Activated gamma-delta T cell (primary cell): Measurements from ENCODE around the gene MAP2.

ENCODE experiments used
- DNase-seq: peaks from one replicate; lab custom pipeline; 2025; lab: John Stamatoyannopoulos, UW

MAP2 gene

GRCh38 chr2:209424199-209424701 lies 403 bp downstream of the MAP2 start:
- DNase-seq: peak; percentile 1

DNA sequence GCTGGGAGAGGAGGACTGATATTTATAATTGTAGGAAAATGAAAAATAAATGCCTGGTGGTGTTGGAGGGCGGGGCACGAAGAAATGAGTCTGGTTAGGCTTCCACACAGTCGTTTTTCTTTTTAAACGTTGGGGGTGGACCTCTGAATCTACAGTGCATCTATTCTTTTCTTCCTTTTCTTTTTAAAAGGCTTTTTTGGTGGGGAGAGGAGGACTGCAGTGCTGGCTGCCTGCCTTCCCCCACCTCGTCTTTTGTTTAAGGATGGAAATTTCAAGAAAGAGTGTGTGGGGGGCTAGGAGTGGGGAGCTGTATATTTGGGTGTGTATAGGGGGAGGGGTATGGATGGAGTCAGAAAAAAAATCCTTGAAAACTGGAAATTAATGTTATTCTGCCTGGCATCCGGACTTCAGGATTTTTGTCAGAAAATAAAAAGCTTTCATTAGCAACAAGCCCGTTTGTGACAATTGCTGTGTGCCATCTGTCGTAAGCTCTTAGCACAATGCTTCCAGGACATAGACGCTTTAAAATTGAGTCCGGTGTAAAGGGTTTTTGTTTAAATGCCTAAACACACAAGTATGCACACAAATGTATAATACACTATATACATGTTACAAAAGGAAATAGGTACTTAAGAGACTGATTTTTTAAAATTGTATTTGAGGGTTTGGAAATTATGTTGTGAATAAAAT lies 1.1 kb downstream of the MAP2 start:
- DNase-seq: no peak

- DNase-seq: no peak
Observed at GRCh38 chr2:209425471-209426071, 1.7 kb downstream of the MAP2 start.

- no peak for DNase-seq
Observed at GRCh38 chr2:209426432-209426831, 2.6 kb downstream of the MAP2 start.

DNA sequence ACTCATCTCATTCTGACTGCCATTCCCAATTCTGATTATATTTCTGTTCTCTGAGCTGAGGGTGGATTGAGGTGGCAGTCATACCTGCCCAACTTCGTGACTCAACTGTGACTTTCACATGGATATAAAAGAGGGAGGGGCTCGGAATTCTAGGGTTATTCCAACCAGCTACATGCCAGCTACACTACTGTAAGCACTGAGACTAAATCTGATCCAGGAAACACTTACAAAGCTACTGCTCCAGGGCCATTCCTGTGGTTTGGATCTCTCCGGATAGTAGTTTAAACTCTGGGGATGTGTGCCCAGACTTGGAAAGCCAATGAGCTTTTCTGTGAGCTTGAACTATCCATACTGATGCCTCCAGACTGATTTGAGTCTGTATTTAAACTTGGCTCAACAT lies 7.9 kb downstream of the MAP2 start:
- DNase-seq: no peak

DNA sequence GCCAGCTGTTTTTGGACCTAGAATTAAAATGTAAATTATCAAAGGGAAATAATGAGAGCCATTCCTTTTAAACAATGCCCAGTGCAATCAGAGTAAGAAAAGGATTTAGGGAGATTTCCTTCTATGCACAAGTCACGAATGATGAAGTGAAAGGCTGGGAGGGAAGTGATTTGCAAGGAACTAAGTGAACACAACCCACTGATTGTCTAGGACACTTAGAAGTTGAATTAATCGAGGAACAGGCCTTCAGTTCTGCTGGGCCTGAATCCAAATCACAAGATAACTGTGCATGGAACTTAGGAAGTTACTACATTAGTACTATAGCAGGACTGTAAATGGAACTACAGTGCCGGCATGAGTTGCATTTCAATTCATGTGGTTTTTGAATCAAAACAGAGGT lies 17.7 kb downstream of the MAP2 start:
- DNase-seq: no peak

DNA sequence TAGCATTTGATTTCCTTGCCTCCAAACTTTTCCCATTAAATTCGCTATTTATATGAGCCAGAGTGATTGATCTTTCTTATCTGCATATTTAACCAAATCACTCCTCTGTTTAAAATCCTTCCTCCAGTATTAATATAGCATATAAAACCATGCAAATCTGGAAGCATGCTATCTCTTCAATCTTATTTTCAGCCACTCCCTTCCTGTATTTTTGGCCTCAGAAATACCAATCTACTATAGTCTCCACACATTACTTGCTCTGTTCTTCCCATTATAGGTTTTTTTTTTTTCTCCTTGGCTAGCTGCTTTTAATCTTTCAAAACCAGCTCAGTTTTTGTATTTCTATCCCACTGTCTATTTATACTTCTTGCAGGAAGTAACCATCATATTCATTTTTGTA lies 19.1 kb downstream of the MAP2 start:
- DNase-seq: no peak

DNA sequence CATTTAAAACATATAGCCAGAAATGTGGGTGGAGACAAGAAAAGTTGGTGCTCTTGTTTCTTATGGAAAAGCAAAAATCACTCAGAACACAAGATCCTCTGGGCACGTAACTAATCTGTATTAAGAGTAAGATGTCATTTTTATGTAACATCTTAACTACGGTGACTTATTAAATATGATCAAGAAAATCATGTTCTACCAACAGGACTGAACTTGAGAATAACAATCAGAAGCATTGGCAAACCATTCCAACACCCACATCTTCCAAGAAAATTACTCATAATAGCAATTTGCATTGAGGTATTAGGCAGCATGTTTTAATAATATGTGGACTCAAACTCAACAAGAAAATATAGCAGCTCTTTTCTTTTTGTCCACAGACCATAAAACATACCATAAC lies 21.6 kb downstream of the MAP2 start:
- DNase-seq: no peak

DNA sequence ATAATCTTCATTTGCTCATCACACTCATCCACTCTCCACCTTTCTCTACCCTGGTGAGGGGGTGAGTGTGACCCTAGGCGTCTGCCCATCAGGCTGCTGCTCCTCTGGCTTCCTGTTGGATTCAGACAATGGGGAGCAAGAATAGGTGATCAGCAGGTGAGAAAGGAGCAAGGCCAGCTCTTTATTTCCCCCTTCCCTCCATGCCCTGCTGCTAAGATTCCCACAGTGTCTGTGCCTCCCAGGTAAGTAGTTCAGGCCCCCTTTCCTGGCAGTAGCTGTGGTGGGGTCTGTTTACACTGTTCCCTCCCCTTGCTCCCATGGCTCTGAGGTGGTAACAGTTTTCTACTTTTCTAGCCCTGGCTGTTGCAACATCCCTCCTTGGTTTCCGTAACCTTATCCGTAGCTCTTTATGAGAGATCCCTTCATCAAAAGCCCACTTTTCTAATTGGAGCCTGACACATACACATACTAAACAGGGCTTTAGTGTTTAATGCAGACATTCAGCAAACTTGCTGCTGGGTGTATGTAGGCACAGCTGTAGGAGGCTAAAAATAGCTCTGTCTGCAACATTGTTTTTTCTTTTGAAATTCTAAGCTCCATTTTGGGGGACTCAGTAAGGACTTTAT lies 27.5 kb downstream of the MAP2 start:
- no peak for DNase-seq

DNA sequence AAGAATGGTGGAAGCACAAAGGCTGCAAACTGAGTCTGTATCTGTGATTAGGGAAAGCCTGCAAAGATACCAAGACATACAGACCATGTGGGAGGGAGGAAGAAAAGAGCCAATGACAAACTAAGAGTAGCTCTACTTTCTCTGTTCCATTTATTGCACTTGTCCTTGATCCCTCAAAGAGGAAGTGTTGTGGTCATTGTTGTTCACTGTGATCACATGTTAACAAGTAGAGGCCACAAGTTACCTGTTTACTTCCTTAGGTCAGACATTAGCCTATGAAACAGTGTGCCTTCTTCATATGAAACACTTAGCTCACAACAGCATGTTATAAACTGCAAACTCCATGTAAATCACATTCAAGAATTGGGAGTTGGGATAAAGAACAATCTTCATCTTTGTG lies 32.6 kb downstream of the MAP2 start:
- no peak for DNase-seq

- no peak for DNase-seq
Observed at GRCh38 chr2:209458008-209458979, 34.4 kb downstream of the MAP2 start.

GRCh38 chr2:209459359-209459758 lies 35.5 kb downstream of the MAP2 start:
- no peak for DNase-seq

DNA sequence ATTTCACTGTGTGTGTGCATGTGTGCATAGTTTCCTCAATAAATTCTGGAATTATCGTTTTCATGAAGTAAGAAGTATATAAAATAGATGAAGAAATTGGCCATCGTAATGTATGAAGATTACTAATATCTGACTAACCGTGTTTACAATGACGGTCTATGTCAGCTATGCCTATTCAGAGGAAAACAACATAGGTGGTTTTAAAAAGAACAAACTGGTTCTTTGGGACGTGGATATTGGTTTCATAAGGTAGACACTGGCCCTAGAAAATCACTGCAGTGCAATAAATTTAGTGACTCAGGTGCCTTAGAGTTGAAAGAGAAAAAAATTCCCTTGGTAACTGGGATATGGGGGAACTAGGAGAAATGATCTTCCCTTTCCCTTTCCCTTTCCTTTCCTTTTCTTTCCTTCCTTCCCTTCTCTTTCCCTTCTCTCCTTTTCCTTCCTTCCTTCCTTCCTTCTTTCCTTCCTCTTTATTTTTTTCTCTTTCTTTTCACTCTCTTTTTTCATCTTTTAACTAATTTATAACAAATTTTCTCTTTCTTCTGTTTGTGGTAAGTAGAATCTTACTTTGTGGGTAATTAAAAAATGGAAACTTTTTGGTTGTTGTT lies 36.4 kb downstream of the MAP2 start:
- no peak for DNase-seq

DNA sequence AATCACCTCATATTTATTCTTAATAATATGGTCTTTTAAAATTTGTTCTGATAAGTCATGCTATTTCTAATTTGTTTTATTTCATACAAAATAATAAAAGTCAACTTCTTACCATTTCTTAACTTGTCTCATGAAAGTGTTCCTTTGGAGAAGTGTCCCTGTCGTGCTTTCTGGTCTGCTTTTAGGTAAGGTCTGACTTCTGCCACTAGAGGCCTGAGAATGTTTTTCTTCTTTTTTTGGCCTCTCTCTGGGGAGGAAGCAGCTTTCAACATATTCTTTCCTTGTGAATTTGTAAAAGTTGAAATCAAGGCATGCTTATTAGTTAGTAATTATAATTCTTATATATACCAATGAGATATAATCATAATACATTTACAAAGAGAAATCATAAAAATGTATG lies 39.4 kb downstream of the MAP2 start:
- no peak for DNase-seq

DNA sequence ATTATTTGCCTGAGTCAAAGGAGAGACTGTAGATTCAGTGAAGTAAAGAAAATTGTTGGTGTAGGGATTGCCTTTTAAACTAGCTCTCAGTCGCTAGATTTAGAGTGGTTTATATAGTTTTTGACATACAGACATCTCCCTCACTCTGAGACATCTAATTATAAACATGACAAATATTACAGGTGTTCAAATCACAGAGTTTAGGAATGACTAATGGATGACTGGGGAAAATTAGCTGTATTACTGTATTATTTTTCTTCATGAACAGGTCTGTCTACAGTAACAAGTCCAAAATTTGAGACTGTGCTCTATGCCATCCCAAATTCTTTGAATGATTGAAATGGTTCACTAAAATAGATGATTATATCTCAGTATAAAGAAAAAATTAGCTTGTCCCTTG lies 40.0 kb downstream of the MAP2 start:
- DNase-seq: no peak

DNA sequence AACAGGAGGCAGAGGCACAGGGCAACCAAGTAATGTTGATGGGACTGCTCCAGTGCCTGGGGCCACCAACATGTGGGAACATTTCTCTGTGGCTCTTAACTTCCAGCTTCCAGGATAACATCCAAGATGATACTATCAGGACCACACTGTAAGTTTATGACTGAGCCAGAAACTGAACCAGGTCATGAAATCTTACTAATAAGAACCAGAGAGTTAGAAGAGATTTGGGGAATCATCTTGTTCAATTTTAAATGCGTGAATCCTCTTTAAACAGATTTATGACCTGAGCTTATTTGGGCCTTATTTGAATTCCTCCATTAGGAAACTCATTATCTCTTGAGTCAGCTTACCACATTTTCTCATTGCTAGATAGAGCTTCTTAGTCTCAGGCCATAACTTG lies 45.0 kb downstream of the MAP2 start:
- DNase-seq: no peak

- DNase-seq: no peak
Observed at GRCh38 chr2:209469481-209469880, 45.6 kb downstream of the MAP2 start.

- no peak for DNase-seq
Observed at GRCh38 chr2:209470466-209470865, 46.6 kb downstream of the MAP2 start.

GRCh38 chr2:209471037-209471436 lies 47.2 kb downstream of the MAP2 start:
- DNase-seq: no peak

DNA sequence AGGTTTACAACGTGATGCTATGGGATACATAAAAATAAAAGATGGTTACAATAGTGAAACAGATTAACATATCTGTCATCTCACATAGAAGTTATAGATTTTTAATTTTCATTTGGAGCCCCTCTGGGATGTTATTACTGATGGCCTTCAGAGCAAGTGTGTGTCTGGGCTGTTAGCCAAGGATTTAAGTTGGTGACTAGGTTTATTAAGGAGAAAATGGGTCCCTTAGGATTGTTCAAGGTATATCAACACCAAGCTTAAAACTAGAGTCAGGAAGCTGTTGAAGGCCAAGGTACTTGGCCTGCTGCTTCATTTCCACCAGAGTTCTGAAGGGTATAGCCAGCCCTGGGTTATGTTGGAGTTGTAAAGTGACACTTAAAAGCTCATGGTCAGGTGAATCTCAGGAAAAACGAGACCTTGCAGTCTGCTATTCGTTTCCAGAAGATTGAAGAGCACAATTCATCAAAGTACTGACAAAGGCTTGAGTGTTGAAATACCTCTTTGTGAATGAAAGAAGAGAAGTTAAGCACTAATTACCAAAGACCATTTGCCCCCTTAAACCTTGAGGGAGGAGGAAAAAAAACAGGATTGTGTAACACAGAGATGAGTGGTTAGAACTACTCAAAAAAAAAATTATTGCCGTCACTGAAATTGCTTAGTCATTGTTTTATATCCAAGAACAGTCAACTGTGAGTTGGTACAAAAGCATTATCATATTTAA lies 48.4 kb downstream of the MAP2 start:
- DNase-seq: no peak

GRCh38 chr2:209472871-209473270 lies 49.0 kb downstream of the MAP2 start:
- no peak for DNase-seq
